Amniotic stem cell (primary cell): ENCODE measurements around the gene SLC39A11.
"Not testable (repeated sequence)": the region's sequence is repeated elsewhere in the genome, so short reads cannot be mapped to it uniquely, and the experiment has no call there.

Source experiments
- DNase-seq: peaks from one replicate; lab custom pipeline; 2025; lab: John Stamatoyannopoulos, UW

The SLC39A11 gene

GRCh38 chr17:72947475-72947874, 145.0 kb downstream of the SLC39A11 start:
- DNase-seq = no peak

- no peak for DNase-seq
Observed at GRCh38 chr17:72946696-72947095, 145.8 kb downstream of the SLC39A11 start.

- no peak for DNase-seq
Observed at GRCh38 chr17:72946156-72946555, 146.3 kb downstream of the SLC39A11 start.

GRCh38 chr17:72945473-72945872, 147.0 kb downstream of the SLC39A11 start:
- DNase-seq = no peak

GRCh38 chr17:72943826-72944689, 148.4 kb downstream of the SLC39A11 start:
- DNase-seq = no peak

GRCh38 chr17:72942579-72942978, 149.9 kb downstream of the SLC39A11 start:
- DNase-seq = no peak

- no peak for DNase-seq
Observed at GRCh38 chr17:72940496-72940895, 152.0 kb downstream of the SLC39A11 start.

- DNase-seq = no peak
Observed at GRCh38 chr17:72938482-72938881, 154.0 kb downstream of the SLC39A11 start.

GRCh38 chr17:72937707-72938106, 154.8 kb downstream of the SLC39A11 start:
- DNase-seq = no peak

GRCh38 chr17:72937254-72937653, 155.2 kb downstream of the SLC39A11 start:
- DNase-seq = not testable (repeated sequence)

- DNase-seq = no peak
Observed at GRCh38 chr17:72935984-72936383, 156.5 kb downstream of the SLC39A11 start.

- DNase-seq = no peak
Observed at GRCh38 chr17:72934927-72935326, 157.6 kb downstream of the SLC39A11 start.

- no peak for DNase-seq
Observed at GRCh38 chr17:72931635-72932034, 160.9 kb downstream of the SLC39A11 start.

GRCh38 chr17:72931163-72931562, 161.3 kb downstream of the SLC39A11 start:
- no peak for DNase-seq

- no peak for DNase-seq
Observed at GRCh38 chr17:72930031-72930430, 162.5 kb downstream of the SLC39A11 start.

- no peak for DNase-seq
Observed at GRCh38 chr17:72928454-72929136, 163.9 kb downstream of the SLC39A11 start.

- no peak for DNase-seq
Observed at GRCh38 chr17:72927760-72928159, 164.7 kb downstream of the SLC39A11 start.

GRCh38 chr17:72927146-72927545, 165.3 kb downstream of the SLC39A11 start:
- no peak for DNase-seq

GRCh38 chr17:72926171-72926570, 166.3 kb downstream of the SLC39A11 start:
- DNase-seq = no peak

GRCh38 chr17:72924196-72924595, 168.3 kb downstream of the SLC39A11 start:
- no peak for DNase-seq

- no peak for DNase-seq
Observed at GRCh38 chr17:72922219-72922618, 170.3 kb downstream of the SLC39A11 start.

GRCh38 chr17:72921347-72922054, 171.0 kb downstream of the SLC39A11 start:
- no peak for DNase-seq

- DNase-seq = no peak
Observed at GRCh38 chr17:72920513-72920912, 172.0 kb downstream of the SLC39A11 start.
